Omental fat pad (tissue), 4 donors: ENCODE measurements around the gene GPR82. TPM values are rescaled to one million over a fixed set of nuclear protein-coding genes. Genes with fewer than 3 reads are reported as not detected.

Experiments used
- ATAC-seq: fragments of 150-250 bp; one replicate; pipeline ENCODE4 v1.9.1; 2016; ENCODE audit warnings: mild to moderate bottlenecking, moderate library complexity; ENCODE audit not compliant: low FRiP score
- DNase-seq: peaks from one replicate; pipeline ENCODE4 v3.0.0-alpha.2; 2019; ENCODE audit warnings: low spot score
- total RNA-seq, 4 donors: library from RNA; depleted of rRNA; stranded (reverse); fragments of >200 nt; gene quantifications; one replicate each; pipeline ENCODE4 v1.1.0, GENCODE V29; 2016
- TF ChIP-seq, protein P1 (sequence below), 3 donors: fragments of 450-650 bp; IDR thresholded peaks; one replicate each; pipeline ENCODE4 v1.5.1; 2016 to 2017; ENCODE audit warnings: antibody characterized with exemption in 3 of 3, mild to moderate bottlenecking in 3 of 3, moderate library complexity in 2 of 3

GPR82 gene
- total RNA-seq, 4 donors from 2014 or later = 0.09 to 3.5 (median 0.28) TPM

DNA sequence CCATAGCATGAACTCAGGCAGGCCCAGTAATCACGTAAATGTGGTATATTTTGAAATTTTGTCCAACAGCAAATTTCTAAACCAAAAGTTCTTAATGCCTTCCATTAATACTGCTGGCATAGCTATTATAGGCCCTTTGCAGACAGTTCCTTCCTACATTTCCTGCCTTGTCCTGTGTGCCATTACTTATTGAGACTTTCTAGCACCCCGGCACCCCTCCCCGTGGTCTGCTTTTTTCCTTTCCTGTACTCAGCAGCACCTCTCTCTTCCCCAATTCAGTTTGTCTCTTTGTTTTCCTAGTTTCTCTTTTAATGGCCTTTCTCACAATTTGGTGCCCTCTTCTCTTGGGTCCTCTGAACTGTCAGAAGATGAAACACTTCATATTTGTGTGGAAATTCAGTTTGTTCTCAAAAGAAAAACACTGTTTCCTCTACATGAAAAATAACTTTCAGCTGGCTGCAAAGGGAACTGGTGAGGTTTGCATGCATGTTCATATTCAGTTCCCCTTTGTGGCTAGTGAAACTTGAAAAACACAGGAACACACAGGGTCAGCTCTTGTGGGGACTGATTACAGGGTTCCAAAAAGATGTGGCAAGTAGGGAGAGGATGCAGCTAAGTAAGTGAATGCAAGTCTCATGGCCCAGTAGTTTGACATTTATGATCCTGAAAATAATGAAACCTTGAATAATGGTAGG lies 18.2 kb upstream of the GPR82 start:
- ATAC-seq = no peak
- TF ChIP-seq, protein P1, sequence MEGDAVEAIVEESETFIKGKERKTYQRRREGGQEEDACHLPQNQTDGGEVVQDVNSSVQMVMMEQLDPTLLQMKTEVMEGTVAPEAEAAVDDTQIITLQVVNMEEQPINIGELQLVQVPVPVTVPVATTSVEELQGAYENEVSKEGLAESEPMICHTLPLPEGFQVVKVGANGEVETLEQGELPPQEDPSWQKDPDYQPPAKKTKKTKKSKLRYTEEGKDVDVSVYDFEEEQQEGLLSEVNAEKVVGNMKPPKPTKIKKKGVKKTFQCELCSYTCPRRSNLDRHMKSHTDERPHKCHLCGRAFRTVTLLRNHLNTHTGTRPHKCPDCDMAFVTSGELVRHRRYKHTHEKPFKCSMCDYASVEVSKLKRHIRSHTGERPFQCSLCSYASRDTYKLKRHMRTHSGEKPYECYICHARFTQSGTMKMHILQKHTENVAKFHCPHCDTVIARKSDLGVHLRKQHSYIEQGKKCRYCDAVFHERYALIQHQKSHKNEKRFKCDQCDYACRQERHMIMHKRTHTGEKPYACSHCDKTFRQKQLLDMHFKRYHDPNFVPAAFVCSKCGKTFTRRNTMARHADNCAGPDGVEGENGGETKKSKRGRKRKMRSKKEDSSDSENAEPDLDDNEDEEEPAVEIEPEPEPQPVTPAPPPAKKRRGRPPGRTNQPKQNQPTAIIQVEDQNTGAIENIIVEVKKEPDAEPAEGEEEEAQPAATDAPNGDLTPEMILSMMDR (IDR thresholded peaks at IDR 0.05) = no peak
- no peak for DNase-seq

GRCh38 chrX:41707218-41707617 lies 16.8 kb upstream of the GPR82 start:
- DNase-seq = no peak
- TF ChIP-seq, protein P1 (IDR thresholded peaks at IDR 0.05) = no peak
- ATAC-seq = no peak

DNA sequence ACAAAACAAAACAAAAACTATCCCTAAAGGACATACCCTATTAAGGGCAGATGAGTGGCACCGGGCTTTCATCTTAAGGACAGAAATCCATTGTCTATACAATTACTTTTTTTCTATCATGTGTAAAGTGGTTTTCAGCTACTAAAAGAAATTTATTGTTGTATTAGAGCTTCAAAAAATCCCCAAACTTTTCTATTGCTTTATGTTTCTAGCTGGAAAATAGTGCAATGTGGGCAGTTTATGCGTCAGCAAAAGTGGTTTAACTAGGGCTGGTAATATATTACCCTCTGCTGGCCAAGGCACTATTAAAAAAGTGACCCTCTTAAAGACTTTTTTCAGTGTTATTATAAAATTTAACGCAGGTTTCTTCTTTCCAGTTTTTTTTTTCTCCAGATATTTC lies 15.5 kb upstream of the GPR82 start:
- DNase-seq (no peak), ATAC-seq (no peak)
- TF ChIP-seq, protein P1 (IDR thresholded peaks at IDR 0.05) = no peak

GRCh38 chrX:41711021-41711667 lies 12.8 kb upstream of the GPR82 start:
- no peak for ATAC-seq

GRCh38 chrX:41716222-41716621 lies 7.8 kb upstream of the GPR82 start:
- no peak for ATAC-seq
- DNase-seq = no peak
- TF ChIP-seq, protein P1 (IDR thresholded peaks at IDR 0.05) = no peak

More at GRCh38 chrX:41711021-41711667, 12.8 kb upstream of the GPR82 start:
- no peak for DNase-seq
- TF ChIP-seq, protein P1 (IDR thresholded peaks at IDR 0.05) = no peak

DNA sequence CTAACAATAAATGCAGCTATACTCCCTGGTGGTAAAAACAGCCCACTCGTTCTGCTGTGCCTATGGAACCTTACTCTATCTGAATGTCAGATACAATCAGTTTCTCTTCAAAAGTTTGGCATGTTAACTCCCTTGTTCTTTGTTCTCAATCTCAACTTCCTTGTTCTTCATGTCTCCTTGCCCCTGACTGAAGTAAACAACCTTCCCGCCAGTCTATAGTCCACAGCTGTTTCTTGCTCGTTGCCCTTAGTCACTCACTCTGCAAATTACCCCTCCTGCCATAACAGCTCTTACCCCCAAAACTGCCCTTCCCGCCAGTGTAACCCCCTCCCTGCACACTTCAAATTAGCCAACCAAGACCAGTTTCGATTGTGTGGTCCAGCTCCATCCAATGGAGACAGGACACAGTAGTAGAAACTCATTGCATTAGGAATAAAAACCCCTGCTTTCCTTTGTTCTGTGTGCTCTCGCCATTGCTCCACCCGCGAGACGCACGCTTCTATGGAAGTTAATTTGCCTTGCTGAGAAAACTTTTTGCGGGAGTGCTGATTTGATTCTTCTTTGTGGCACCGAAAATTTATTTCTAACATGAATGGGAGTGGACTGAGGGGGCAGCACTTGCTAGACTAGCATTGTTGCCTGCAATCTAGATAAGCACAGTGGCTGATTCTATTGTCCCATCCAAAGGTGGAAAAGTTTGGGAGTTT lies 7.1 kb upstream of the GPR82 start:
- ATAC-seq (no peak), DNase-seq (no peak)
- TF ChIP-seq, protein P1 (IDR thresholded peaks at IDR 0.05) = no peak
